Panc1 (cell line): ENCODE measurements around the gene TMEM242. TPM values are rescaled to one million over a fixed set of nuclear protein-coding genes. Genes with fewer than 3 reads are reported as not detected.

Experiments
- ATAC-seq: fragments of 200-7000 bp; cut with Tn5 transposase; 2 replicates; pipeline ENCODE4 v1.9.1; 2020; ENCODE audit warnings: mild to moderate bottlenecking, moderate library complexity
- BruUV-seq: library from RNA; stranded (reverse); fragments of 400-500 nt; replicated peaks from 2 replicates; lab custom pipeline; 2021; lab: Mats Ljungman, UMichigan
- CTCF ChIA-PET: fragments of 300-600 bp; sonication (Branson Sonifier 250); formaldehyde crosslinking; loops from one replicate; lab custom pipeline; 2022; ENCODE audit warnings: antibody characterized with exemption; lab: Charles Lee
- POLR2A ChIA-PET: fragments of 300-600 bp; sonication (Branson Sonifier 250); formaldehyde crosslinking; loops from one replicate; lab custom pipeline; 2022; ENCODE audit warnings: antibody characterized with exemption; lab: Charles Lee
- DNase-seq: peaks from one replicate; pipeline ENCODE4 v3.0.0-alpha.2; 2010; ENCODE audit warnings: low read depth, low spot score
- H3K27ac ChIP-seq: 2 replicates; pipeline ENCODE4 v1.5.1; 2011; ENCODE audit warnings: mild to moderate bottlenecking, low read length, inconsistent platforms
- H3K27me3 ChIP-seq: fragments of 200-500 bp; sonication (Bioruptor generic); 2 replicates; pipeline ENCODE4 v1.6.0; 2014; ENCODE audit warnings: low read length, inconsistent platforms; ENCODE audit not compliant: control insufficient read depth, insufficient read depth
- H3K36me3 ChIP-seq: fragments of 200-500 bp; sonication (Bioruptor generic); 2 replicates; pipeline ENCODE4 v1.5.1; 2014; ENCODE audit warnings: inconsistent platforms, mild to moderate bottlenecking, low read length, moderate library complexity; ENCODE audit not compliant: control insufficient read depth, insufficient read depth
- H3K4me1 ChIP-seq: 2 replicates; pipeline ENCODE4 v1.5.1; 2011; ENCODE audit warnings: inconsistent platforms, mild to moderate bottlenecking, low read length, moderate library complexity; ENCODE audit not compliant: control insufficient read depth, insufficient read depth
- H3K4me3 ChIP-seq, 2 experiments: 2 replicates each; pipeline ENCODE4 v1.5.1; 2011 to 2012; ENCODE audit warnings: low read depth in 2 of 2, low read length in 2 of 2, mild to moderate bottlenecking in 2 of 2, inconsistent platforms in 1 of 2, moderate library complexity in 1 of 2
- H3K9me3 ChIP-seq: fragments of 200-500 bp; sonication (Bioruptor generic); 2 replicates; pipeline ENCODE4 v1.5.1; 2014; ENCODE audit warnings: low read depth, mild to moderate bottlenecking, inconsistent platforms, low read length, moderate library complexity; ENCODE audit not compliant: control insufficient read depth, insufficient read depth
- POLR2AphosphoS5 ChIP-seq: IDR thresholded peaks from 2 replicates; pipeline ENCODE4 v1.6.1; 2012; ENCODE audit warnings: mild to moderate bottlenecking, low read depth, low read length, moderate library complexity
- SIN3A ChIP-seq: IDR thresholded peaks from 2 replicates; pipeline ENCODE4 v1.6.1; 2012; ENCODE audit warnings: low read depth, mild to moderate bottlenecking, low read length, moderate library complexity, borderline replicate concordance; ENCODE audit not compliant: insufficient read depth
- TCF7L2 ChIP-seq: IDR thresholded peaks from 2 replicates; pipeline ENCODE4 v1.6.1; 2011; ENCODE audit warnings: mild to moderate bottlenecking, low read depth, low read length, inconsistent platforms
- in situ Hi-C: cut with HindIII; loops from 2 replicates; pipeline ENCODE4 v1.10.0; 2016; ENCODE audit warnings: low sequenced_read_pairs, low pct_unique_long_range_greater_than_20kb
- intact Hi-C: fragments of 100-400 bp; cut with micrococcal nuclease; formaldehyde crosslinking; loops from one replicate; pipeline ENCODE4 v1.10.0; 2022; ENCODE audit not compliant: unreplicated experiment
- total RNA-seq: library from RNA; stranded (reverse); gene quantifications from one replicate; pipeline ENCODE4 v1.2.1, GENCODE V29; 2021; ENCODE audit not compliant: unreplicated experiment
- TF ChIP-seq, protein P1 (sequence below), 2 experiments: IDR thresholded peaks; 2 replicates each; pipeline ENCODE4 v1.6.1; 2011 to 2012; ENCODE audit warnings: low read depth in 2 of 2, control low read depth in 1 of 2, low read length in 1 of 2, mild to moderate bottlenecking in 1 of 2, moderate library complexity in 1 of 2; ENCODE audit not compliant: insufficient read depth in 1 of 2
- TF ChIP-seq, protein P2 (sequence below): fragments of 450-650 bp; IDR thresholded peaks from 2 replicates; pipeline ENCODE4 v1.5.1; 2017; ENCODE audit warnings: mild to moderate bottlenecking

Gene TMEM242
- total RNA-seq, 1 experiment from 2014 or later = 6.8 TPM

DNA sequence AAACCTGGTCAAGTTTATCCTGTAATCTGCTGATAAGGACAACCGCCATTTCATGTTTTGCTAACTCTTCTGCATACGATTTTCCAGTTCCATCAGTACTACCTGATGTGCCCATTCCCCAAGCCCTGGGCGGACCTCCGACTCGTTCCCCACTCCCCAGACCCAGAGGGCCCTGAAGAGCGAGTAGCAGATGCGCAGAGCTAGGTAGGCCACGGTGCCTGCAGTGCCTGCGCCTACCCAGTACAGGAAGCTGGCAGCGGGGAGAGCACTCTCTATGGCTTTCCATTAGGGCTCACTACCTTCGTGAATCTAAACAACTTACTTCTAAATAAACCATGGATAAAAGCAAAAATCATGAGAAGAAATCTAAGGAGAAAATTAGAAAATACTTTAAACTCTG, 43.3 kb upstream of the TMEM242 start:
- H3K4me3 ChIP-seq = no peak overlapping the region
- ChIA-PET CTCF (no interaction called here), POLR2A (interaction anchor here (0.7 kb wide), 1 partner anchor 10 kb away, joined by 3 read pairs; no protein-coding TSS in a partner anchor)
- no peaks in the 10 kb centered on the region for H3K27me3 ChIP-seq
- H3K9me3 ChIP-seq = no peaks in the 10 kb centered on the region
- DNase-seq = no peak
- H3K27ac ChIP-seq = no peak overlapping the region
- intact Hi-C loops = no loop called here
- no peak for ATAC-seq
- no TSS peak for BruUV-seq
- in situ Hi-C loops = no loop called here
- H3K36me3 ChIP-seq = no peaks in the 10 kb centered on the region
- TF ChIP-seq TCF7L2 (no peak), SIN3A (no peak), POLR2AphosphoS5 (no peak)
- TF ChIP-seq, protein P1, sequence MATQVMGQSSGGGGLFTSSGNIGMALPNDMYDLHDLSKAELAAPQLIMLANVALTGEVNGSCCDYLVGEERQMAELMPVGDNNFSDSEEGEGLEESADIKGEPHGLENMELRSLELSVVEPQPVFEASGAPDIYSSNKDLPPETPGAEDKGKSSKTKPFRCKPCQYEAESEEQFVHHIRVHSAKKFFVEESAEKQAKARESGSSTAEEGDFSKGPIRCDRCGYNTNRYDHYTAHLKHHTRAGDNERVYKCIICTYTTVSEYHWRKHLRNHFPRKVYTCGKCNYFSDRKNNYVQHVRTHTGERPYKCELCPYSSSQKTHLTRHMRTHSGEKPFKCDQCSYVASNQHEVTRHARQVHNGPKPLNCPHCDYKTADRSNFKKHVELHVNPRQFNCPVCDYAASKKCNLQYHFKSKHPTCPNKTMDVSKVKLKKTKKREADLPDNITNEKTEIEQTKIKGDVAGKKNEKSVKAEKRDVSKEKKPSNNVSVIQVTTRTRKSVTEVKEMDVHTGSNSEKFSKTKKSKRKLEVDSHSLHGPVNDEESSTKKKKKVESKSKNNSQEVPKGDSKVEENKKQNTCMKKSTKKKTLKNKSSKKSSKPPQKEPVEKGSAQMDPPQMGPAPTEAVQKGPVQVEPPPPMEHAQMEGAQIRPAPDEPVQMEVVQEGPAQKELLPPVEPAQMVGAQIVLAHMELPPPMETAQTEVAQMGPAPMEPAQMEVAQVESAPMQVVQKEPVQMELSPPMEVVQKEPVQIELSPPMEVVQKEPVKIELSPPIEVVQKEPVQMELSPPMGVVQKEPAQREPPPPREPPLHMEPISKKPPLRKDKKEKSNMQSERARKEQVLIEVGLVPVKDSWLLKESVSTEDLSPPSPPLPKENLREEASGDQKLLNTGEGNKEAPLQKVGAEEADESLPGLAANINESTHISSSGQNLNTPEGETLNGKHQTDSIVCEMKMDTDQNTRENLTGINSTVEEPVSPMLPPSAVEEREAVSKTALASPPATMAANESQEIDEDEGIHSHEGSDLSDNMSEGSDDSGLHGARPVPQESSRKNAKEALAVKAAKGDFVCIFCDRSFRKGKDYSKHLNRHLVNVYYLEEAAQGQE (IDR thresholded peaks at IDR 0.05; ENCODE audit: insufficient read depth in 1 of 2, low read depth in 2 of 2, low read length in 1 of 2) = no peak
- TF ChIP-seq, protein P2, sequence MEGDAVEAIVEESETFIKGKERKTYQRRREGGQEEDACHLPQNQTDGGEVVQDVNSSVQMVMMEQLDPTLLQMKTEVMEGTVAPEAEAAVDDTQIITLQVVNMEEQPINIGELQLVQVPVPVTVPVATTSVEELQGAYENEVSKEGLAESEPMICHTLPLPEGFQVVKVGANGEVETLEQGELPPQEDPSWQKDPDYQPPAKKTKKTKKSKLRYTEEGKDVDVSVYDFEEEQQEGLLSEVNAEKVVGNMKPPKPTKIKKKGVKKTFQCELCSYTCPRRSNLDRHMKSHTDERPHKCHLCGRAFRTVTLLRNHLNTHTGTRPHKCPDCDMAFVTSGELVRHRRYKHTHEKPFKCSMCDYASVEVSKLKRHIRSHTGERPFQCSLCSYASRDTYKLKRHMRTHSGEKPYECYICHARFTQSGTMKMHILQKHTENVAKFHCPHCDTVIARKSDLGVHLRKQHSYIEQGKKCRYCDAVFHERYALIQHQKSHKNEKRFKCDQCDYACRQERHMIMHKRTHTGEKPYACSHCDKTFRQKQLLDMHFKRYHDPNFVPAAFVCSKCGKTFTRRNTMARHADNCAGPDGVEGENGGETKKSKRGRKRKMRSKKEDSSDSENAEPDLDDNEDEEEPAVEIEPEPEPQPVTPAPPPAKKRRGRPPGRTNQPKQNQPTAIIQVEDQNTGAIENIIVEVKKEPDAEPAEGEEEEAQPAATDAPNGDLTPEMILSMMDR = no peak
- no peaks in the 10 kb centered on the region for H3K4me1 ChIP-seq

DNA sequence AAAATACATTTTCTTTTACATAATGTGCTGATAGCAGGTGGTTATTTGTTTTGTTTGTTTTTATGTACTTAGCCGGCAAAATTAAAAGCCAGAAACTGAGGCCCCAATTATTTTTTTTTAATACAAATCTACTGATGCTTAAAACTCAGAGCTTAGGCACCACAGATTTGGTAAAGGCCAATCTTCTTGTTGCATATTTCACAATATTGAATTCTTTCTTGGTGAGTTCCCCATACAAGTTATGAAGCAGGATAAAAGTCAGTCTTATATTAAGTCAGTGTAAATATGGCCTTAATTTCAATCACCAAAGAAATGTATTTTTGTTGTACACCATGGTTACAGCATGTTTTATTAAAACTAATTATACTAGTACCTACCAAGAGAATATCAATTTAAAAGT, 41.4 kb upstream of the TMEM242 start:
- ATAC-seq = no peak
- H3K4me1 ChIP-seq = no peaks in the 10 kb centered on the region
- CTCF ChIA-PET = interaction anchor here (0.7 kb wide), 1 partner anchor 11 kb away, joined by 4 read pairs; no protein-coding TSS in a partner anchor
- in situ Hi-C loops (no loop called here), intact Hi-C loops (no loop called here)
- no peak overlapping the region for H3K27ac ChIP-seq
- no peak overlapping the region for H3K4me3 ChIP-seq
- H3K27me3 ChIP-seq = no peaks in the 10 kb centered on the region
- POLR2A ChIA-PET = no interaction called here
- DNase-seq = no peak
- no peak for TF ChIP-seq TCF7L2
- BruUV-seq = no TSS peak
- no peaks in the 10 kb centered on the region for H3K36me3 ChIP-seq
- H3K9me3 ChIP-seq = no peaks in the 10 kb centered on the region

DNA sequence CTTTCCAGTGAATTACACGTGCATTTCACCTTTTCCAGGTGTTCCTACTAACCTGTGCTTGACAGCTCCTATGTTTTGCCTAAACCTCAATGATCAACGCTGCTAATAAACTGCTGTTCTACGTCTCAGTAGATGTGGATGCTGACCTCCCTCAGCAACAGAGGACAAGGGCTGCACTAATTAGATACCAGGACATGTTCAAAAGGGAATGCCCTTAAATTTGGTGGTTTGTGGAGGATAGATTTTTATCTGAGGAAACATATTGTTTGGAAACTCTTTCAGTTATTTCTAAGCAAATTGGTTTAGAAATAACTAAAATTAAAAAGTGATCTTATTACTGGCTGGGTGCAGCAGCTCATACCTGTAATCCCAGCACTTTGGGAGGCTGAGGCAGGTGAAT, 38.6 kb upstream of the TMEM242 start:
- H3K4me1 ChIP-seq = no peaks in the 10 kb centered on the region
- no peak for ATAC-seq
- no peaks in the 10 kb centered on the region for H3K9me3 ChIP-seq
- TF ChIP-seq POLR2AphosphoS5 (no peak), TCF7L2 (no peak), SIN3A (no peak)
- TF ChIP-seq, protein P1 (IDR thresholded peaks at IDR 0.05; ENCODE audit: insufficient read depth in 1 of 2, low read depth in 2 of 2, low read length in 1 of 2) = no peak
- TF ChIP-seq, protein P2 = no peak
- no peak overlapping the region for H3K4me3 ChIP-seq
- no TSS peak for BruUV-seq
- POLR2A ChIA-PET = no interaction called here
- no peak for DNase-seq
- intact Hi-C loops (no loop called here), in situ Hi-C loops (no loop called here)
- H3K27me3 ChIP-seq = no peaks in the 10 kb centered on the region
- CTCF ChIA-PET = no interaction called here
- H3K27ac ChIP-seq = no peak overlapping the region
- H3K36me3 ChIP-seq = no peaks in the 10 kb centered on the region
